Activated naive CD4-positive, alpha-beta T cell treated with anti-CD3 and anti-CD28 coated beads, Interleukin-2, amount 50 U/mL, for 24 hours (primary cell): Measurements from ENCODE around the gene MARK3.
"Not testable (repeated sequence)": the region's sequence is repeated elsewhere in the genome, so short reads cannot be mapped to it uniquely, and the experiment has no call there.

Experiments used
- H3K27ac Mint-ChIP-seq: one replicate; pipeline ENCODE4 v1.8.0; 2021; ENCODE audit warnings: mild to moderate bottlenecking, mixed read lengths
- H3K27me3 Mint-ChIP-seq: one replicate; pipeline ENCODE4 v1.8.0; 2021; ENCODE audit warnings: mixed read lengths
- H3K36me3 Mint-ChIP-seq: one replicate; pipeline ENCODE4 v1.8.0; 2021; ENCODE audit warnings: mixed read lengths
- H3K4me1 Mint-ChIP-seq: one replicate; pipeline ENCODE4 v1.8.0; 2021; ENCODE audit warnings: mixed read lengths
- H3K4me3 Mint-ChIP-seq: one replicate; pipeline ENCODE4 v1.8.0; 2021; ENCODE audit warnings: mild to moderate bottlenecking, mixed read lengths
- H3K9me3 Mint-ChIP-seq: one replicate; pipeline ENCODE4 v1.8.0; 2021; ENCODE audit warnings: mixed read lengths

The MARK3 gene

DNA sequence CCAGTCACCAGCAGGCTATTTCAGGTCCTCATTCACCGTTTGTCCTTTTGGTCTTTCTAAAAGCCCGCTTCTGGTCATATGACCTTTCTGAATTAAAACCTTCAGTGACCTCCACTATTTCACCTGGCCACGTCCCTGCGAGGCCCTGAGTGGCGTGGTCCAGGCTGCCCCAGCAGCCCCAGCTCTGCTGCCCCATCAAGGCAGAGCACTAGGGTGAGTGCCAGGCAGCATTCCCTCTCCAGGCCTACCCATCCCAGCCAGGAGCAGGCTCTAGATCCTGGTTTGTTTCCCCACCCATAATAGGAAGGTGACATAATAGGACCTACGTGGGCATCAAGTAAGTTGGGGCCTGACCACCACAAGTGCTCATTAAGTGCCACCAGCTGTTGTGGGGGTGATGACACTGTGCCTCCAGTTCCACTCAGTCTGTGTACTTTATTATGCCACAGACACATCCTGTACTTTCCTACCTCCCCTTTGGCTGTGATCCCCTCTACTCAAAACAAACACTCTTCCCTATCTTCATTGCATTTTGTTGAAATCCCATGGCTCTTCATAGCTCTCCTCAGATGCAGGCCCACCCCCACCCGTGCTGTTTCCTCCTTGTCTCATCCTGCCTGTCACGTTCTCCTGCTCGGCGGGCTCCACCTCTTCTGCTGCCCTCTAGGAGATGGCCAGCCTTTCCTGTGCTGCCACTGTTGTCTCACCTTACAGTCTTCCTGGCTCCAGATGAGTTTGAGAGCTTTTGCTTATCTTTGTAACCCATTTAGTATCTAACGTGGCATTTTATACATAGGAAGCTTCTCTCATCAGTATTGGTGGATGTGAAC is 116.0 kb downstream of the MARK3 start:
- peak overlapping the region; percentile 8 for H3K27ac Mint-ChIP-seq
- no peaks in the 10 kb centered on the region for H3K9me3 Mint-ChIP-seq
- peaks cover 16% of the 10 kb centered on the region for H3K36me3 Mint-ChIP-seq
- no peak overlapping the region for H3K4me3 Mint-ChIP-seq
- H3K4me1 Mint-ChIP-seq, result peaks cover 9% of the 10 kb centered on the region
- no peaks in the 10 kb centered on the region for H3K27me3 Mint-ChIP-seq

DNA sequence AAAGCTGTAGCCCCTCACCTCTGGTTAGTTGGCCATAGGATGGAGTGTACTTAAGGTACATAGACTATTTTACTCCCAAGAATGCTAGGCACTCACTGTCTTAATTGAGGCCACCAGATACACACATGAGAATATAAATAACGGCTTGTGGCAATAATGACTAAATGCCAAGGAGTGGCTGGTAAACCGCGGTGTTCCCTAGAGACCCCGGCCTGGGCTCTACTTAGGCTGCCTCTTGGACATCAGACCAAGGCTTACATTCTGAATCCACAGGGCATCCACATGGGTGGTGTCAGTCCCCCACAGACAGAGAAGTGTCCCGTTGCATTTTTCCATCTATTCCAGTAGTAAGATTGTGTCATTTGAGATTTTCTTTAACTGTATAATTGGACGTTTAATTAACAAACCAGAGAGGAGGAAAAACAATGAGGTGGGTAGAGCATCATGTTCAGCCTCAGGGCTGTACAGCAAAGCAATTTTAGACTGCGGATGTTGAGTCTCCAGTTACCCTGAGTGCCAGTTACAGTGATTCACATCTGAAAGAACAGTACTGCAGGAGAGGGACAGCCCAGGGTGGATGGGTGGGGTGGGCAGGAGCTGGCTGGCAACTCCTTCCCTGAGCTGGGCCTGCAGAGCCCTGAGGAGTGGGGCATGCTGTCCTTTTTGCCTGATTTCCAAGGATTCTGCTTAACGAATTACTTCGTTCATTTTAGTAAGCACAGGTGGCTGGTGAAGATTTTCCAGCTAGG is 116.9 kb downstream of the MARK3 start:
- Mint-ChIP-seq H3K4me1 (peaks cover 9% of the 10 kb centered on the region), H3K4me3 (no peak overlapping the region), H3K27ac (peak overlapping the region; percentile 32), H3K36me3 (peaks cover 16% of the 10 kb centered on the region), H3K9me3 (no peaks in the 10 kb centered on the region), H3K27me3 (no peaks in the 10 kb centered on the region)

DNA sequence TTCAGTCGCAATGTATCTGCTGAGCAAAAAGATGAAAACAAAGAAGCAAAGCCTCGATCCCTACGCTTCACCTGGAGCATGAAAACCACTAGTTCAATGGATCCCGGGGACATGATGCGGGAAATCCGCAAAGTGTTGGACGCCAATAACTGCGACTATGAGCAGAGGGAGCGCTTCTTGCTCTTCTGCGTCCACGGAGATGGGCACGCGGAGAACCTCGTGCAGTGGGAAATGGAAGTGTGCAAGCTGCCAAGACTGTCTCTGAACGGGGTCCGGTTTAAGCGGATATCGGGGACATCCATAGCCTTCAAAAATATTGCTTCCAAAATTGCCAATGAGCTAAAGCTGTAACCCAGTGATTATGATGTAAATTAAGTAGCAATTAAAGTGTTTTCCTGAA is 117.7 kb downstream of the MARK3 start:
- no peak overlapping the region for H3K4me3 Mint-ChIP-seq
- H3K36me3 Mint-ChIP-seq, result peaks cover 16% of the 10 kb centered on the region
- H3K4me1 Mint-ChIP-seq, result peaks cover 13% of the 10 kb centered on the region
- no peaks in the 10 kb centered on the region for H3K27me3 Mint-ChIP-seq
- peak overlapping the region; percentile 17 for H3K27ac Mint-ChIP-seq
- no peaks in the 10 kb centered on the region for H3K9me3 Mint-ChIP-seq

- no peak overlapping the region for H3K4me3 Mint-ChIP-seq
- no peaks in the 10 kb centered on the region for H3K9me3 Mint-ChIP-seq
- H3K4me1 Mint-ChIP-seq, result peaks cover 13% of the 10 kb centered on the region
- H3K27me3 Mint-ChIP-seq, result no peaks in the 10 kb centered on the region
- peaks cover 16% of the 10 kb centered on the region for H3K36me3 Mint-ChIP-seq
- H3K27ac Mint-ChIP-seq, result peak overlapping the region; percentile 17
Observed at GRCh38 chr14:103503296-103503695, 118.1 kb downstream of the MARK3 start.

- H3K27ac Mint-ChIP-seq, result peak overlapping the region; percentile 38
- H3K36me3 Mint-ChIP-seq, result peaks cover 16% of the 10 kb centered on the region
- H3K9me3 Mint-ChIP-seq, result no peaks in the 10 kb centered on the region
- H3K4me3 Mint-ChIP-seq, result no peak overlapping the region
- peaks cover 7% of the 10 kb centered on the region for H3K4me1 Mint-ChIP-seq
- no peaks in the 10 kb centered on the region for H3K27me3 Mint-ChIP-seq
Observed at GRCh38 chr14:103504991-103505565, 119.9 kb downstream of the MARK3 start.

GRCh38 chr14:103507751-103508150 is 122.5 kb downstream of the MARK3 start:
- Mint-ChIP-seq H3K4me3 (no peak overlapping the region), H3K36me3 (peaks cover 10% of the 10 kb centered on the region), H3K27ac (no peak overlapping the region), H3K27me3 (no peaks in the 10 kb centered on the region), H3K4me1 (peaks cover 4% of the 10 kb centered on the region), H3K9me3 (no peaks in the 10 kb centered on the region)

DNA sequence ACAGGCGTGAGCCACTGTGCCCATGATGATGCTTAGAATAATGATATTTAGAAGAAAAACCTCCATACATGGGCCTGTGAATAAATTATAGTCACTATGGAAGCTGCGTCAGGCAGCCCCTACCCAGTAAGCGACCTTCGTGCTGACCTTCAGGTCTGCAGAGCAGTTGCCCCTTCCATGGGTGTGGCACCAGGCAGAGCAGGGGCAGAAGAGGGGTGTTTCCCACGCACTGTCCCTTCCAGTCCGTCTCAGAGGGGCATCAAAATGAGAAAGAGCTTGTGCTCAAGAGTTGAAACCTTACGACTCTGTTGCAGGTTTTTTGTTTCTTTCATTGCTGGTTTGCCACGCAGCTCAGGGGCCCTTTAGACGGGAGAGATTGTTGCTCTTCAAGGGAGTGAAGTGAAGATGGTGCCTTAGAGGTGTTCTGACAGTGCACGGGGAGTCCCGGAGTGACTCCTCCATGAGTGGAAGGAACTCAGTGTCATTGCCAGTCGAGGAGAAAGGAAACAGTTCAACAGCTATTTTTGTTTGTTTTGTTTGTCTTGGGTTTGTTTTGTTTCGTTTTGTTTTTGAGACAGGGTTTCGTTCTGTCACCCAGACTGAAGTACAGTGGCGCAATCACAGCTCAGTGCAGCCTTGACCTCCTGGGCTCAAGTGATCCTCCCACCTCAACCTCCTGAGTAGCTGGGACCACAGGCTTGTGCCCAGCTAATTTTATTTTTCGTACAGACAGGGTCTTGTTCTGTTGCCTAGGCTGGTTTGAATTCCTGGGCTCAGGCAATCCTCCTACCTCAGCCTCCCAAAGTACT is 123.5 kb downstream of the MARK3 start:
- Mint-ChIP-seq H3K4me3 (no peak overlapping the region), H3K27me3 (no peaks in the 10 kb centered on the region), H3K27ac (no peak overlapping the region), H3K4me1 (peaks cover 4% of the 10 kb centered on the region), H3K36me3 (peaks cover 10% of the 10 kb centered on the region), H3K9me3 (no peaks in the 10 kb centered on the region)

- no peaks in the 10 kb centered on the region for H3K9me3 Mint-ChIP-seq
- H3K4me1 Mint-ChIP-seq, result peaks cover 4% of the 10 kb centered on the region
- peaks cover 9% of the 10 kb centered on the region for H3K36me3 Mint-ChIP-seq
- peak overlapping the region; percentile 46 for H3K27ac Mint-ChIP-seq
- no peak overlapping the region for H3K4me3 Mint-ChIP-seq
- H3K27me3 Mint-ChIP-seq, result no peaks in the 10 kb centered on the region
Observed at GRCh38 chr14:103509864-103510723, 124.9 kb downstream of the MARK3 start.

- Mint-ChIP-seq H3K27ac (no peak overlapping the region), H3K9me3 (no peaks in the 10 kb centered on the region), H3K27me3 (no peaks in the 10 kb centered on the region), H3K4me1 (peaks cover 4% of the 10 kb centered on the region), H3K4me3 (no peak overlapping the region), H3K36me3 (peaks cover 5% of the 10 kb centered on the region)
Observed at GRCh38 chr14:103510724-103511693, 125.8 kb downstream of the MARK3 start.

- H3K4me3 Mint-ChIP-seq, H3K4me1 Mint-ChIP-seq, H3K36me3 Mint-ChIP-seq, H3K9me3 Mint-ChIP-seq, H3K27me3 Mint-ChIP-seq, H3K27ac Mint-ChIP-seq: not testable (repeated sequence)
Observed at GRCh38 chr14:103512180-103512579, 127.0 kb downstream of the MARK3 start.

DNA sequence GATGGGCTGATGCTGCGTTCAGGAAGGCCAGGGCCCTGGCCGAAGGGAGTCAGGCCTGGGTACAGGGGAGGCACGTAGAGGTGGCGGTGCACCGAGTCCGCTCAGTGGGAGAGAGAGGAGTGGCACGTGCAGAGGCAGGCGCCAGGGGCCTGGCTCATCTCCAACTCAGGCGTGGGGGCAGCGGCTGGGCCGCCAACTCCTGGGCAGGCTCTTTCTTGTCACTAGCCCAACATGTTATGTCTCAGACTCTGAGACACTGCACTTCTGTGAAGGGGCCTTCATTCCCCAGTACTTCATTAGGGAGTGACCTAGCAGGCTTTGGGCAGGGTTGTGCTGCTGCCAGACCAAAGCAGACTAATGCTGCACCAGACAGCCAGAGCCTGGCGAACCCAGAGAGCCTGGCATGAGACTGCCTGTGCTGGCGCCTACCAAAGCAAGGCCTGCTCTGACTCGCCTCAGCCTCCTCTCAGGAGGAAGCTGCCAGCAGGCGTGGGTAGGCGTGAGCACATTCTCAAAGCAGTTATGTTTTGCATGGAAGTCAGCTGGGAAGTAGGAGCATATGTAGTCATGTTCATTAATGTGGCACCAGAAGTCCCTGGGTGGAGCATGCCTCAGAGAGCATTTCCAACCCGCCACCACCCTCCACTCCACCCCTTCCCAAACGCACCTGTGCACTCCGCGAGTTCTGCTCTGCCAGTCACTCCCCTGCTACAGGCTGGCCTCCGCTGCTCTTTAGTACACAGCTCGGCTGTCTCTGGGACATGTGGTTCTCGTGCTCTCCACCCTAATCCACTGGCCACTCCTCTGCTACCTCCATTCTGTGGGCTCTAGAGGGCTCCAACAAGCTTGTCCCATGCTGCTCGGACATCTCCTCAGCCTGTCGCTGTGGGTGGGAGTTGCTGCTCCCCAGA is 127.7 kb downstream of the MARK3 start:
- peak overlapping the region; percentile 51 for H3K27ac Mint-ChIP-seq
- H3K4me1 Mint-ChIP-seq, result no peaks in the 10 kb centered on the region
- H3K4me3 Mint-ChIP-seq, result no peak overlapping the region
- H3K36me3 Mint-ChIP-seq, result peaks cover 5% of the 10 kb centered on the region
- no peaks in the 10 kb centered on the region for H3K9me3 Mint-ChIP-seq
- no peaks in the 10 kb centered on the region for H3K27me3 Mint-ChIP-seq

GRCh38 chr14:103514596-103515421 is 129.6 kb downstream of the MARK3 start:
- Mint-ChIP-seq H3K27ac (no peak overlapping the region), H3K27me3 (peaks cover 2% of the 10 kb centered on the region), H3K4me1 (peaks cover 11% of the 10 kb centered on the region), H3K9me3 (no peaks in the 10 kb centered on the region), H3K36me3 (peaks cover 4% of the 10 kb centered on the region), H3K4me3 (no peak overlapping the region)
